CD14-positive monocyte (primary cell): ENCODE measurements around the gene TFAP2E. TPM values are rescaled to one million over a fixed set of nuclear protein-coding genes. Genes with fewer than 3 reads are reported as not detected.

Source experiments
- DNase-seq, 3 donors: peaks; one replicate each; pipeline ENCODE4 v3.0.0-alpha.2; 2011 to 2022
- H2AFZ ChIP-seq: 2 replicates; pipeline ENCODE4 v1.6.0; 2012; ENCODE audit warnings: mild to moderate bottlenecking, low read depth, low read length, inconsistent platforms; ENCODE audit not compliant: insufficient read depth, poor library complexity, severe bottlenecking
- H3K27ac ChIP-seq, 2 donors: 1 replicate in 1 of 2; 2 replicates in 1 of 2; pipeline ENCODE4 v1.5.1; 2012 to 2013; ENCODE audit warnings: low read length in 2 of 2, control low read depth in 1 of 2, inconsistent platforms in 1 of 2, low read depth in 1 of 2, mild to moderate bottlenecking in 1 of 2
- H3K27me3 ChIP-seq, 2 donors: one replicate each; pipeline versions ENCODE4 v1.6.0 to v1.6.1; 2011 to 2013; ENCODE audit warnings: low read length in 2 of 2; ENCODE audit not compliant: control insufficient read depth in 2 of 2, insufficient read depth in 2 of 2
- H3K36me3 ChIP-seq, 2 donors: replicated peaks in 1 of 2; 1 replicate in 1 of 2; 2 replicates in 1 of 2; pipeline versions ENCODE4 v1.5.1 to v1.6.1; 2012 to 2013; ENCODE audit warnings: low read length in 2 of 2, control low read depth in 1 of 2, inconsistent platforms in 1 of 2, mild to moderate bottlenecking in 1 of 2; ENCODE audit not compliant: insufficient read depth in 2 of 2, control insufficient read depth in 1 of 2
- H3K4me1 ChIP-seq, 2 donors: 1 replicate in 1 of 2; 2 replicates in 1 of 2; pipeline versions ENCODE4 v1.5.1 to v1.6.1; 2012 to 2013; ENCODE audit warnings: low read length in 2 of 2, control low read depth in 1 of 2, inconsistent platforms in 1 of 2, mild to moderate bottlenecking in 1 of 2, moderate library complexity in 1 of 2; ENCODE audit not compliant: insufficient read depth in 2 of 2, control insufficient read depth in 1 of 2
- H3K4me2 ChIP-seq: replicated peaks from 2 replicates; pipeline ENCODE3; 2012; ENCODE audit warnings: low read length, moderate library complexity, mild to moderate bottlenecking; ENCODE audit not compliant: poor library complexity, severe bottlenecking; ENCODE audit errors: extremely low read depth
- H3K4me3 ChIP-seq, 3 experiments: fragments of 200-600 bp in 1 of 3; sonication (generic) in 1 of 3; replicated peaks in 1 of 3; 1 replicate in 2 of 3; 2 replicates in 1 of 3; pipeline ENCODE4 v1.5.1; 2011 to 2013; ENCODE audit warnings: low read length in 3 of 3, mild to moderate bottlenecking in 3 of 3, control low read depth in 2 of 3, low read depth in 2 of 3, inconsistent platforms in 1 of 3, moderate library complexity in 1 of 3
- H3K79me2 ChIP-seq: 2 replicates; pipeline ENCODE4 v1.6.0; 2012; ENCODE audit warnings: mild to moderate bottlenecking, control low read depth, inconsistent platforms, low read length, moderate library complexity; ENCODE audit not compliant: insufficient read depth
- H3K9ac ChIP-seq: 2 replicates; pipeline ENCODE4 v1.6.0; 2017; ENCODE audit warnings: low read length, mild to moderate bottlenecking; ENCODE audit not compliant: insufficient read depth, poor library complexity, severe bottlenecking
- H3K9me3 ChIP-seq, 2 donors: replicated peaks in 1 of 2; 1 replicate in 1 of 2; 2 replicates in 1 of 2; pipeline versions ENCODE4 v1.5.1 to v1.6.1; 2012 to 2013; ENCODE audit warnings: low read length in 2 of 2, control low read depth in 1 of 2; ENCODE audit not compliant: control insufficient read depth in 1 of 2, insufficient read depth in 1 of 2
- H4K20me1 ChIP-seq: 2 replicates; pipeline ENCODE4 v1.6.0; 2012; ENCODE audit warnings: mild to moderate bottlenecking, low read length, control low read depth, moderate library complexity; ENCODE audit not compliant: insufficient read depth
- H3K27ac Mint-ChIP-seq, 7 donors: one replicate each; pipeline ENCODE4 v1.8.0; 2020; ENCODE audit warnings: mild to moderate bottlenecking in 7 of 7, mixed read lengths in 7 of 7, moderate library complexity in 6 of 7, inconsistent platforms in 2 of 7
- H3K27me3 Mint-ChIP-seq, 3 donors: one replicate each; pipeline ENCODE4 v1.8.0; 2021 to 2022; ENCODE audit warnings: low read depth in 3 of 3, mild to moderate bottlenecking in 3 of 3, mixed read lengths in 3 of 3, moderate library complexity in 3 of 3, inconsistent platforms in 1 of 3
- H3K36me3 Mint-ChIP-seq, 2 donors: one replicate each; pipeline ENCODE4 v1.8.0; 2020; ENCODE audit warnings: mixed read lengths in 2 of 2, inconsistent platforms in 1 of 2, mild to moderate bottlenecking in 1 of 2
- H3K4me1 Mint-ChIP-seq: one replicate; pipeline ENCODE4 v1.8.0; 2020; ENCODE audit warnings: mild to moderate bottlenecking, mixed read lengths
- H3K4me3 Mint-ChIP-seq, 2 donors: one replicate each; pipeline ENCODE4 v1.8.0; 2020; ENCODE audit warnings: mild to moderate bottlenecking in 2 of 2, mixed read lengths in 2 of 2, moderate library complexity in 1 of 2
- H3K9me3 Mint-ChIP-seq, 7 donors: one replicate each; pipeline ENCODE4 v1.8.0; 2020 to 2022; ENCODE audit warnings: mixed read lengths in 7 of 7, mild to moderate bottlenecking in 6 of 7, moderate library complexity in 6 of 7, inconsistent platforms in 2 of 7
- CTCF ChIP-seq: fragments of 200-600 bp; IDR thresholded peaks from one replicate; pipeline ENCODE4 v1.8.0; 2022; ENCODE audit warnings: antibody characterized with exemption, mild to moderate bottlenecking
- WGBS: methylation state at CpG from one replicate; pipeline ENCODE4 v1.1.5; 2013; ENCODE audit warnings: missing lambda C conversion rate; ENCODE audit not compliant: insufficient coverage; 5-methylcytosine and 5-hydroxymethylcytosine counted together
- intact Hi-C, 2 donors: fragments of 100-400 bp; cut with micrococcal nuclease; formaldehyde crosslinking; loops; one replicate each; pipeline versions ENCODE4 v1.15.0 to v1.15.1; 2023
- polyA plus RNA-seq, 3 donors: library from polyadenylated mRNA; depleted of rRNA in 1 of 3; unstranded in 2 of 3; stranded (reverse) in 1 of 3; fragments of 300-500 nt in 2 of 3; fragments of >200 nt in 1 of 3; fragmentation: Illumina TruSeq in 2 of 3; gene quantifications; 1 replicate in 2 of 3; 2 replicates in 1 of 3; pipeline ENCODE4 v1.2.3, GENCODE V29; 2012 to 2021

The TFAP2E gene
- polyA plus RNA-seq, 3 donors, result 0.77 to 4.5 (median 1.5) TPM

- 97% methylated on average over 4 of the region's 7 CpGs for WGBS
- Histone ChIP-seq H3K4me1 (no peaks in the 10 kb centered on the region), H4K20me1 (no peaks in the 10 kb centered on the region), H3K4me2 (no peak overlapping the region), H3K27ac (no peak overlapping the region), H2AFZ (no peak overlapping the region), H3K9ac (no peak overlapping the region), H3K36me3 (peaks cover 12 to 13% of the 10 kb centered on the region in 2 donors), H3K79me2 (no peaks in the 10 kb centered on the region), H3K4me3 (no peak overlapping the region), H3K27me3 (no peaks in the 10 kb centered on the region), H3K9me3 (no peaks in the 10 kb centered on the region)
- H3K36me3 Mint-ChIP-seq, result peaks cover 22 to 27% of the 10 kb centered on the region in 2 donors
- no peak overlapping the region for H3K4me3 Mint-ChIP-seq
- peaks cover 0 to 2% (median 0%) of the 10 kb centered on the region in 3 donors for H3K27me3 Mint-ChIP-seq
- TF ChIP-seq CTCF, result no peak
- H3K27ac Mint-ChIP-seq, result no peak overlapping the region
- no peaks in the 10 kb centered on the region for H3K4me1 Mint-ChIP-seq
- peaks cover 0 to 2% (median 0%) of the 10 kb centered on the region in 7 donors for H3K9me3 Mint-ChIP-seq
- no peak for DNase-seq
- intact Hi-C loops, result no loop called here
Observed at GRCh38 chr1:35586808-35587207, 13.7 kb downstream of the TFAP2E start.

- no peaks in the 10 kb centered on the region for H3K27me3 ChIP-seq
- Mint-ChIP-seq H3K27me3 (peaks cover 0 to 2% (median 0%) of the 10 kb centered on the region in 3 donors), H3K27ac (no peak overlapping the region), H3K4me3 (no peak overlapping the region), H3K4me1 (peaks cover under 1% of the 10 kb centered on the region), H3K9me3 (peaks cover 0 to 2% (median 0%) of the 10 kb centered on the region in 7 donors), H3K36me3 (peaks cover 25 to 27% of the 10 kb centered on the region in 2 donors)
- no peak overlapping the region for H3K4me2 ChIP-seq
- DNase-seq, result no peak
- intact Hi-C loops, result no loop called here
- no peaks in the 10 kb centered on the region for H4K20me1 ChIP-seq
- no peaks in the 10 kb centered on the region for H3K4me1 ChIP-seq
- no peak overlapping the region for H3K4me3 ChIP-seq
- H3K27ac ChIP-seq, result no peak overlapping the region
- H2AFZ ChIP-seq, result no peak overlapping the region
- H3K79me2 ChIP-seq, result no peaks in the 10 kb centered on the region
- no peak overlapping the region for H3K9ac ChIP-seq
- peaks cover 12 to 16% of the 10 kb centered on the region in 2 donors for H3K36me3 ChIP-seq
- WGBS, result 100% methylated on average over 2 of the region's 6 CpGs
- no peak for TF ChIP-seq CTCF
- no peaks in the 10 kb centered on the region for H3K9me3 ChIP-seq
Observed at GRCh38 chr1:35587736-35588135, 14.6 kb downstream of the TFAP2E start.
